ENCODE results near the gene SYNJ2. TPM values are rescaled to one million over a fixed set of nuclear protein-coding genes. Genes with fewer than 3 reads are reported as not detected.

SYNJ2 gene
- polyA plus RNA-seq, 1 donor from 2014 or later, result 0.12 TPM

GRCh38 chr6:158018041-158018771 is 36.5 kb downstream of the SYNJ2 start:
- TF ChIP-seq MXI1 (conservative IDR thresholded peaks at IDR 0.05; ENCODE audit: poor library complexity, severe bottlenecking), result no peak
- TF ChIP-seq TAF1 (IDR thresholded peaks at IDR 0.05; ENCODE audit: low read depth), result no peak
- no peak for TF ChIP-seq SMC3 (conservative IDR thresholded peaks at IDR 0.05; ENCODE audit: poor library complexity)
- no peak for TF ChIP-seq REST (IDR thresholded peaks at IDR 0.05; ENCODE audit: borderline replicate concordance)
- no peak for TF ChIP-seq RAD21 (conservative IDR thresholded peaks at IDR 0.05)
- no peak for TF ChIP-seq EP300 (conservative IDR thresholded peaks at IDR 0.05; ENCODE audit: poor library complexity, severe bottlenecking)
- Histone ChIP-seq H3K4me2 (ENCODE audit: low read length) (no peak overlapping the region), H3K4me3 (ENCODE audit: low read length) (no peak overlapping the region), H3K79me2 (replicated peaks; ENCODE audit: insufficient read depth, low read length) (no peaks in the 10 kb centered on the region), H2AFZ (ENCODE audit: low read depth, low read length) (no peak overlapping the region), H3K9me2 (ENCODE audit: insufficient read depth, low read length) (no peaks in the 10 kb centered on the region), H4K20me1 (ENCODE audit: insufficient read depth) (no peaks in the 10 kb centered on the region), H3K9me3 (ENCODE audit: low read length) (peaks cover 4% of the 10 kb centered on the region), H3K36me3 (ENCODE audit: insufficient read depth, low read length) (no peaks in the 10 kb centered on the region), H3F3A (ENCODE audit: insufficient read depth, low read length, poor library complexity, severe bottlenecking) (no peaks in the 10 kb centered on the region), H3K9ac (ENCODE audit: low read length) (no peak overlapping the region), H3K27ac (ENCODE audit: low read length) (no peak overlapping the region), H3K27me3 (ENCODE audit: insufficient read depth, low read depth, low read length) (no peaks in the 10 kb centered on the region)

DNA sequence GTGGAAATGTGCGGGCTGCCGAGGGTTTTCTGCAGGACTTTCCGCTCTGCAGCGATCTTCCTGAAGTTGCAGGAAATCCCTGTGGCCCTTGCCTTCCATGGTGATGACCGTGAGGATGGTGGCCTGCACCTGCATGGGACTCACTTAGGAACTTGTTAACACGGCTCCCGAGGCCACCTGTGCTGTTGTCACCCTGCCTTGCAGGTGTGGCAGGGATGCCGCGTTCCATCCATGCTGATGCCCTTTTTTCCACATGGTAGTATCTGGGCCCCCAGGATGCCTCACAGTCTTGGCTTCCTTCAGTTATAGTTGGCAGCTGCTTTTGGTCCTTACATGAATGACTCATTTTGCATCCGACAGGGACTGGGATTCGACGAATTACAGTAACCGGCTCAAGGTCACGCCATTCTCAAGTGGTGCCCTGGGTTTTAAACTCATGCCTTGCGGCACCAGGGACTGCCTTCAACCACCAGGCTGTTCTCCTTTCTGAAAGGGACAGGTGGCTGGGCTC is 37.2 kb downstream of the SYNJ2 start:
- no peaks in the 10 kb centered on the region for H3K27me3 ChIP-seq (ENCODE audit: insufficient read depth, low read depth, low read length)
- no peak overlapping the region for H3K4me3 ChIP-seq (ENCODE audit: low read length)
- no peak overlapping the region for H2AFZ ChIP-seq (ENCODE audit: low read depth, low read length)
- no peak for TF ChIP-seq EZH2 (IDR thresholded peaks at IDR 0.05; ENCODE audit: borderline replicate concordance, insufficient read depth, low read length, poor library complexity, severe bottlenecking)
- TF ChIP-seq TAF1 (IDR thresholded peaks at IDR 0.05; ENCODE audit: low read depth), result no peak
- no peak for TF ChIP-seq SMC3 (conservative IDR thresholded peaks at IDR 0.05; ENCODE audit: poor library complexity)
- no peak for TF ChIP-seq RAD21 (conservative IDR thresholded peaks at IDR 0.05)
- no peak for TF ChIP-seq MXI1 (conservative IDR thresholded peaks at IDR 0.05; ENCODE audit: poor library complexity, severe bottlenecking)
- no peak for TF ChIP-seq POLR2AphosphoS5 (IDR thresholded peaks at IDR 0.05)
- TF ChIP-seq EP300 (conservative IDR thresholded peaks at IDR 0.05; ENCODE audit: poor library complexity, severe bottlenecking), result no peak
- TF ChIP-seq, protein P1, sequence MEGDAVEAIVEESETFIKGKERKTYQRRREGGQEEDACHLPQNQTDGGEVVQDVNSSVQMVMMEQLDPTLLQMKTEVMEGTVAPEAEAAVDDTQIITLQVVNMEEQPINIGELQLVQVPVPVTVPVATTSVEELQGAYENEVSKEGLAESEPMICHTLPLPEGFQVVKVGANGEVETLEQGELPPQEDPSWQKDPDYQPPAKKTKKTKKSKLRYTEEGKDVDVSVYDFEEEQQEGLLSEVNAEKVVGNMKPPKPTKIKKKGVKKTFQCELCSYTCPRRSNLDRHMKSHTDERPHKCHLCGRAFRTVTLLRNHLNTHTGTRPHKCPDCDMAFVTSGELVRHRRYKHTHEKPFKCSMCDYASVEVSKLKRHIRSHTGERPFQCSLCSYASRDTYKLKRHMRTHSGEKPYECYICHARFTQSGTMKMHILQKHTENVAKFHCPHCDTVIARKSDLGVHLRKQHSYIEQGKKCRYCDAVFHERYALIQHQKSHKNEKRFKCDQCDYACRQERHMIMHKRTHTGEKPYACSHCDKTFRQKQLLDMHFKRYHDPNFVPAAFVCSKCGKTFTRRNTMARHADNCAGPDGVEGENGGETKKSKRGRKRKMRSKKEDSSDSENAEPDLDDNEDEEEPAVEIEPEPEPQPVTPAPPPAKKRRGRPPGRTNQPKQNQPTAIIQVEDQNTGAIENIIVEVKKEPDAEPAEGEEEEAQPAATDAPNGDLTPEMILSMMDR (IDR thresholded peaks at IDR 0.05; ENCODE audit: poor library complexity, severe bottlenecking), result no peak
- no peak for TF ChIP-seq REST (IDR thresholded peaks at IDR 0.05; ENCODE audit: borderline replicate concordance)
- H3K9me2 ChIP-seq (ENCODE audit: insufficient read depth, low read length), result no peaks in the 10 kb centered on the region
- no peaks in the 10 kb centered on the region for H3K36me3 ChIP-seq (ENCODE audit: insufficient read depth, low read length)
- H4K20me1 ChIP-seq (ENCODE audit: insufficient read depth), result no peaks in the 10 kb centered on the region
- no peak overlapping the region for H3K27ac ChIP-seq (ENCODE audit: low read length)
- H3K9me3 ChIP-seq (ENCODE audit: low read length), result no peaks in the 10 kb centered on the region
- no peak overlapping the region for H3K4me2 ChIP-seq (ENCODE audit: low read length)
- no peak overlapping the region for H3K9ac ChIP-seq (ENCODE audit: low read length)
- no peaks in the 10 kb centered on the region for H3F3A ChIP-seq (ENCODE audit: insufficient read depth, low read length, poor library complexity, severe bottlenecking)
- no peaks in the 10 kb centered on the region for H3K79me2 ChIP-seq (replicated peaks; ENCODE audit: insufficient read depth, low read length)

Data from neural cell (in vitro differentiated cells).